Body of pancreas (tissue), 4 donors: ENCODE results near the gene KIF18A.

Experiments used
- CTCF ChIP-seq, 7 experiments: fragments of 450-650 bp in 4 of 7; fragments of 200-600 bp in 3 of 7; sonication (generic) in 3 of 7; IDR thresholded peaks; one replicate each; pipeline ENCODE4 v1.5.1; 2016 to 2019; ENCODE audit warnings: antibody characterized with exemption in 7 of 7
- POLR2A ChIP-seq, 3 donors: fragments of 450-650 bp; IDR thresholded peaks; one replicate each; pipeline ENCODE4 v1.6.1; 2016; ENCODE audit warnings: antibody characterized with exemption in 3 of 3, mild to moderate bottlenecking in 2 of 3

- no peak for TF ChIP-seq CTCF (IDR thresholded peaks at IDR 0.05)
- TF ChIP-seq POLR2A (IDR thresholded peaks at IDR 0.05), result no peak
Measured at GRCh38 chr11:28072321-28072720, 35.6 kb downstream of the KIF18A start.
